Ammon's horn (tissue), 1 donor: Measurements from ENCODE around the gene SNX25.
"Not testable (repeated sequence)": the region's sequence is repeated elsewhere in the genome, so short reads cannot be mapped to it uniquely, and the experiment has no call there.

Experiments used
- DNase-seq: peaks from one replicate; pipeline ENCODE4 v3.0.0-alpha.2; 2016; ENCODE audit warnings: low spot score

The SNX25 gene

GRCh38 chr4:185344743-185345538, 135.5 kb downstream of the SNX25 start:
- DNase-seq = no peak

- DNase-seq = no peak
Measured at GRCh38 chr4:185346975-185347601, 137.7 kb downstream of the SNX25 start.

GRCh38 chr4:185351691-185352090, 142.3 kb downstream of the SNX25 start:
- DNase-seq = no peak

DNA sequence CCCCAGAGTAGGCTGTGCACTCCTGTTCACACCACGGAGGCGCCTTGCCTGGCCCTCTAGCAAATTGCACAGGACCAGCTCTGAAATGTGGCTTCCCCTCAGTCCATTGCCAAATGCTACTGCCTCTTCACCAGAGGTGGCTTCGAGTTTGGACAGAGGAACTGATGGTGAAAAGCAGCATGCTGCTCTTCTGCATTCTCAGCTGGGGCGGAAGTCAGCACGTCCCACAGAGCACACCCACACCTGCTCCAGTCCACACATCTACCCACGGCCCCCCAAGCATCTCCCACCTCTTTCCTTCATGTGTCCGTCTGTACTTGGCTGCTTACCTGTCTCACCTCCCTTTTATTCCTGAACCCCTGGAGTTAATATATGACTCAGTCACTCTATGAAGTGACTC, 142.8 kb downstream of the SNX25 start:
- DNase-seq = no peak

DNA sequence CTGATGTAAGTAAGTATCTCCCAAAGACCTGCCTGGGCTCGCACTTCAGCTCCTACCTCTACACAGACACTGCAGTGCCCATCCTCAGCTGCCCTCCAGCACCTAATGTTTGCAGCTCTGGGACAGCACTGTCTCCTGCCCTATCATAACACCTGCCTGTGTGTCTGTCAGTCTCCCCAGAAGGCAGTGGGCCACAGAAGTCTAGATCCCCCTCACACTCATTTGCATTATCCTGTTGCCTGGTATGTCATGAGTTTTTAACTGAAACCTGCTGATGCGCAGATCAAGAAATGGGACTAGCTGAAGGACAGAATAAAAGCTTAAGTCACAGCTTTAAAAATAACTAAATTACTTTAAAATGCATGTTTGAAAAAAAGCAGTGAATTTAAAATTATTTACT, 143.3 kb downstream of the SNX25 start:
- DNase-seq = no peak

GRCh38 chr4:185357211-185357610, 147.8 kb downstream of the SNX25 start:
- DNase-seq = peak; percentile 51

GRCh38 chr4:185357733-185358440, 148.5 kb downstream of the SNX25 start:
- no peak for DNase-seq

DNA sequence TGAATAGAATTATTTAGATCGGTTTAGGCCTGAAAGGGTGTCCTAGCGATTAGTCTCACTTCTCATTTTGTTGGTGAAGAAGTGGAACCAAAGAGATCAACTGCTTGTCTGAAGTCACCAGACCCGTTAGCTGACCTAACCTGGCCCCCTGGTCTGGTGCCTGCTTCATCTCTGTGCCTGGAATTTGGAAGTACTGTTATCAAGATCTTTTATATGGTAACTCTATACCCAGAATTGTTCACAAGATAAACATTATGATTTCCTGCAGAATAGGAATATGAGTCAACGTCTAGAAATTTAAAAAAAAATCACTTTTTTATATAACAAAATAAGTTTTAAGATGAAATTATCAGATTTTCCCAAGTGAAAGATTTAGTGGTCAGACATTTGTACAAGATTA, 149.1 kb downstream of the SNX25 start:
- no peak for DNase-seq

DNA sequence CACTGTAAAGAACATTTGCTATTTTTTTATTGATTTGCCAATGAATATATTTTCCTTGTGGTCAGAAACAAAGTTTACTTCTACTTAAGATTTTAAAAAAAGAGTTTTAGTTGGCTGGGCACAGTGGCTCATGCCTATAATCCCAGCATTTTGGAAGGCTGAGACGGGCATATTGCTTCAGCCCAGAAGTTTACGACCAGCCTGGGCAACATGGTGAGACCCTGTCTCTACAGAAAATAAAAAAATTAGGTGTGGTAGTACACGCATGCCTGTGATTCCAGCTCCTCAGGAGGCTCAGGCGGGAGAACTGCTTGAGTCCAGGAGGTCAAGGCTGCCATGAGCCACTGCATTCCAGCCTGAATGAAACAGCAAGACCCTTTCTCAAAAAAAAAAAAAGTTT, 149.6 kb downstream of the SNX25 start:
- DNase-seq = no peak

DNA sequence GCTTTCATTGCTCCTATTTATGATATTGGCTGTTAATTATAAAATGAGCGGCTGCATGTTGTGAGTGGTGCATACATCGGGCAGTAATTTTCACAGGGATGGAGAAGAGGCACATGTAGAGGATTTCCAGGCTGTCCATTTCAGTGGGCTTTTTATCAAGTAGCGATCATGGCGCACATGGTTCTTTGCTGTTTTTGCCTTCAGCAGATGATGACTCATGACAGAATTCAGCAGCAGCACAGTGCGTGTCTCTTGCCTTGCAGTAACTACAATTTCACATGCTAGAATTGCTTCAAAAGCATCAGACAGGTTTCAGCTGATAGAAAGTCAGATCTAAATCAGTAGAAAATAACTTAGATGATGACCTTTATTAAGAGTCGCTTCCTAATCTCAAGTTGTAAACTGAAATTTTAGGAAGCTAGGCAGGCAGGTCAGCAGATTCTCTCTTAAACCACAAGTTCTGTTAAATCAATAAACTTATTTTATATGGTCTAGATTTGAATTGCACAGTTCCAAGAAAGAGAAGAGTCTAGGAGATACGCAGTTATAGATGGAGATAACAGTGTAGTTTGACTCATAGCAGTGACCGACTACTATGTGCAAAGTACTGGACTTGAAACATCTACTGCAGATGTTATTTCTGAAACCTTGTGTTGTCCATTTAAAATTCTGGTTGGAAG, 150.5 kb downstream of the SNX25 start:
- peak; percentile 51 for DNase-seq

DNA sequence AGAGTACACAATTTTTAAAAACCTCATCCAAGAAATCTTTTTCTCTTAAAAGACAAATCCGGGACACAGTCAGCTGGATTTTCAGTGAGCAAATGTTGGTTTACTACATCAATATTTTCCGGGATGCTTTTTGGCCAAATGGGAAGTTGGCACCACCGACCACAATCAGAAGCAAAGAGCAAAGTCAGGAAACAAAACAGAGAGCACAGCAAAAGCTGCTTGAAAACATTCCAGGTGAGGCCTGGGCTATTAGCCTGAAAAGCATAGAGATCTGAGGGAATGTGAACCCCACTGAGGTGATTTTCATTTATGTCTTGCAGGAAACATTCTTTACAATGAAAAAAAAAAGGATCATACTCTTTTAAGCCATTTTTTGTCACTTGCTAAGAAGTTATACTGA, 152.5 kb downstream of the SNX25 start:
- no peak for DNase-seq

DNA sequence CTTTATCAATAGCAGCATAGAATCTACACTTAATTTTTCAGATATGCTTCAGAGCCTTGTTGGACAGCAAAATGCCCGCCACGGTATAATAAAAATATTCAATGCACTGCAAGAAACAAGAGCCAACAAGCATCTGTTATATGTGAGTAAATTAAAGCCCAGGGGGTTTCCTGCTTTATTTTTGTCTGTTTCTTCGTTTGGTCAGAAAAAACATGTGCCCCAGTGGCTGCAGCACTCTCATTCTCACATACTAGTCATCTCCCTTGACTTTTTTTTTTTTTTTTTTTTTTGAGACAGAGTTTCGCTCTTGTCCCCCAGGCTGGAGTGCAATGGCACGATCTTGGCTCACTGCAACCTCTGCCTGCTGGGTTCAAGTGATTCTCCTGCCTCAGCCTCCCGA, 153.2 kb downstream of the SNX25 start:
- not testable (repeated sequence) for DNase-seq

DNA sequence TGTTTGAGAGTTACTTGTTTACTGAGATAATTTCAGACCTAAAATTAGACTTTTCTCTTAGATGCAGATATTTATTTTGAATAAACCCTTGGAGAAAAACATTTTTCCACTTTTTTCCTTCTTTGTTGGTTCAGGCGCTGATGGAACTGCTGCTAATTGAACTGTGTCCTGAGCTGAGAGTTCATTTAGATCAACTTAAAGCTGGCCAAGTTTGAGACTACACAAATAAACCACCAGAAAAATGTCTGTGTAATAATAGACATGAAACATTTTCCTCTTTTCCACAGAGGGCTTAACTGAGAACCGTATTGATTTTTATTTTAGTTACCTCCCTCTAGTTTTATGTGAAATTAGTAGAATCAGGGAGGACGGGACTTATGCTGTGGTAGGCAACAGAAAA, 153.9 kb downstream of the SNX25 start:
- DNase-seq = no peak

DNA sequence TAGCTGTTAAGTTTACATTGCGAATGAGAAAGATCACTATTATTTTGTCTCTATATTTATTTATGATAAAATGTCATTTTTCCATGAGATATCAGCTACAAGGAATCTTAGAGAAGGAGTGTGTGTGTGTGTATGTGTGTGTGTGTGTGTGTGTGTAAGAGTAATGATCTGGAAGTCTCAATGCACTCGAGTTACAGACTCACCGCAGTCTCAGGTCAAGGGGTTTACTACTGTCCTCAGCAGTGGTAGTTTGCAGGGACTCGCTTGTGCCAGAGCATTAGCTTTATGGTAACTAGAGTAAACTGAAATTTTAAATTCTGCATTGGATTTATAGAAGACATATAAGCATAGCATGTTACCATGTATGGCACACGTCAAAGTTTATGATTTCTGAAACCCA, 155.5 kb downstream of the SNX25 start:
- DNase-seq = no peak

DNA sequence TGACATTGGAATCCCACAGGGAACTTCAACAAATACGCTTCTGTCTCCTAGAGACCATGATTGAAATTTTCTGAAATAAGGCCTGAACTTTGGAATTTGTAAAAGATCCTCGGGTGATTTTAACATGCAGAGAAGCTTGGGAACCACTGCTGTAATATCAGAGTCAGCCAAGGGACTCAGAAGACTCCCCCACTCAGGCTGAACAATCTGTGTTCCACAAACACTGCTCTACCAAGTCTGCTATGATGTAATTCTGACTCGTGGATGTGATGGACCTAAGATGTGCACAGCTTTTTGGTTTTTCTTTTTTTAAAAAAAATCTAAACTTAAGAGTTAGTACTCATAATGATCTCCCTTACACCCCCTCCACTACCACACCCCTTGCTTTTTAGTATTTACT, 160.3 kb downstream of the SNX25 start:
- DNase-seq = no peak

GRCh38 chr4:185370268-185370949, 161.0 kb downstream of the SNX25 start:
- DNase-seq = no peak

GRCh38 chr4:185371702-185372101, 162.3 kb downstream of the SNX25 start:
- DNase-seq = no peak

DNA sequence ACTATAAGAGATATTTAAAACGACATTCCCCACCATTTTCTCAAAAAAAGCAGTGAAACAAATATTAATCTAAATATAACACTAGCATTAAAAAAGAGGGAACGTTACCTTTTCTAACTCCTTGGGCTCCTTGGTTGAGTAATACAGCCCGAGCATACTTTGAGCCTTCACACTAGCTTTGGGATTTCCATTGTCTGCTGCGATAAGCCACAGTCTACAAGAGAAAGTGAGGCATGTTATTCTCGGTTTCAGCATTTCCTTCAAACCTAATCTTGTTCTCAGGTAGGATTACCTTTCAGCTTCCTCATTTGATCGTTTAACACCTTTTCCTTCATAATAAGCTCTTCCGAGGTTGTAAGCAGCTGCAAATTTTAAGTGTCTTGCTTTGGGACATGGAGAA, 164.6 kb downstream of the SNX25 start:
- DNase-seq = no peak

DNA sequence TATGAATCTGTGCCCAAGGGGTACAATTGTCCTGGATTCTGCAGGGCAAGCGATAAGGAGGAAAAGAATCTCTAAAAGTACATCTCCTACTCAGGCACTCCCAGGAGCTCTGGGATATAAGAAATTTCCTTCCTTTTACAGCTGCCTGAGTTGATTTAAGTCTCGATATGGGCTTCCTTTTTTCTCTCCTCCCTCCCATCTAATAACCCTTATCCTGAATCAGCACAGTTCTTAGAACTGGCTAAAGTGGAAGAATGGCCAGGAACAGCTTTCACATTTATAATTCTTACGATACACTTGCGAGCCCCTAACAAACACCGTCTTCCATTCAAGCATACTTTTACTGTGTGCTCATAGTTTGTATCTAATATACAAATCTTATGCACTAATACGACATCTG, 165.2 kb downstream of the SNX25 start:
- DNase-seq = no peak

DNA sequence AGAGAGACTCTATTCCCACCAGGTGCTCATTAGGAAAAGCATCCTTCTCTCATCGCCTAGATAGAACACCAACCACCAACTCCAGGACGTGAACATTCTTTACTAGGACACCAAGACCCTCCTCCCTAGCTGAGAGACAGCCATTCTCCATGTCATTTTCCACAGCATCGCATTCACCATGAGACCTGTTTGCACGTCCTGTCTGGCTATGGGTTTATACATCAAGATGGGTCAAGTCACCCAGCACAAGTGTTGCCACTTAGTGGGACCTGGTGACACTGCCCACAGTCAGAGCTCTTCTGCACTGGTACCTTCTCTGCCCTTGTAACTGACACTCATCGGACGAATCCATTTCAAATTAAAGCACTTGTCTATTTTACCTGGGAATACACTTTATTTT, 168.9 kb downstream of the SNX25 start:
- DNase-seq = no peak

DNA sequence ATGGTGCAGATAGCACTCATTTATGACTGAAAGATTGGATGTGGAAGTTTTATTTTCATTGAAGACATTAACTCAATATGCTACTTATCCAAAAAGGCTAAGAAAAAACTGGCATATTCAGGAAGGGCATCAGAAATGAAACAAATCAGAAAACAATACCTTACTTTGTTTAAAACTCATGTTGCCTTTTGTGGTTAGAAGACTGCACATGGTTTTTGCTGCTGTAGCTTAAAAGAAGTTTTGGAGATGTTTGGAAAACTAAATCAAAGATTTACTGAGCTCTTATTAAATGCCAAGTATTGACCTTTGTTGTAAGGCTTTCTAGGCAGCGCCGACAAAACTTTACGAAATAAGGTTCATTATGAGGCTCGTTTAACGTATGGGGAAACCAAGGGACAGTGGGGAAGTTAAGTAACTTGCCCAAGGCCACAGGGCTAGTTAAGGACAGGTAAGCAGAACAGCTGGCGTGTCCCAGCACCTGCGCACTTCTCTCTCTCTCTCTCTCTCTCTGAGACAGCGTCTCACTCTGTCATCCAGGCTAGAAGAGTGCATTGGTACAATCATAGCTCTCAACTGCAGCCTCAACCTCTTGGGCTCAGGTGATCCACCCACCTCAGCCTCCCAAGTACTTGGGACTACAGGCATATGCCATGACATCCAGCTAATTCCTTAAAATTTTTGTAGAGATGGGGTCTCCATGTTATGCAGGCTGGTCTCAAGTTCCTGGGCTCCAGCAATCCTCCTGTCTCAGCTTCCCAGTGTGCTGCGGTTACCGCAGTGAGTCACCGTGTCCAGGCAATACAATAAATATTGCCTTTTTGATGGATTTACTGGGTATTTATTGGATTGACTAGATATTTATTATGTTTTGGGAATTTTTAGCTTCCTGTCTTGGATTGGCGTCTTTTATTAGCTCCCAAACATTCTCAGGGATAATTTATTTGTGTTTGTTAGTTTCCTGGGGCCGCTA, 170.2 kb downstream of the SNX25 start:
- DNase-seq = no peak
